Measurements from ENCODE around the gene SMIM1. TPM values are rescaled to one million over a fixed set of nuclear protein-coding genes. Genes with fewer than 3 reads are reported as not detected.
A peak's percentile ranks its signal among the peaks of the same experiment; 100 is the strongest.

The SMIM1 gene
- total and polyA plus RNA-seq, 2 experiments from 2014 or later: not detected

DNA sequence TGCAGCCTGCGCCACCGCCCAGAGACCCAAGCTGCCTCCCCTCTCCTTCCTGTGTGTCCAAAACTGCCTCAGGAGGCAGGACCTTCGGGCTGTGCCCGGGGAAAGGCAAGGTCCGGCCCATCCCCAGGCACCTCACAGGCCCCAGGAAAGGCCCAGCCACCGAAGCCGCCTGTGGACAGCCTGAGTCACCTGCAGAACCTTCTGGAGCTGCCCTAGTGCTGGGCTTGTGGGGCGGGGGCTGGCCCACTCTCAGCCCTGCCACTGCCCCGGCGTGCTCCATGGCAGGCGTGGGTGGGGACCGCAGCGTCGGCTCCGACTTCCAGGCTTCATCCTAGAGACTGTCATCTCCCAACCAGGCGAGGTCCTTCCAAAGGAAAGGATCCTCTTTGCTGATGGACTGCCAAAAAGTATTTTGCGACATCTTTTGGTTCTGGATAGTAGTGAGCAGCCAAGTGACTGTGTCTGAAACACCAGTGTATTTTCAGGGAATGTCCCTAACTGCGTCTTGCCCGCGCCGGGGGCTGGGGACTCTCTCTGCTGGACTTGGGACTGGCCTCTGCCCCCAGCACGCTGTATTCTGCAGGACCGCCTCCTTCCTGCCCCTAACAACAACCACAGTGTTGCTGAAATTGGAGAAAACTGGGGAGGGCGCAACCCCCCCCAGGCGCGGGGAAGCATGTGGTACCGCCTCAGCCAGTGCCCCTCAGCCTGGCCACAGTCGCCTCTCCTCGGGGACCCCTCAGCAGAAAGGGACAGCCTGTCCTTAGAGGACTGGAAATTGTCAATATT lies 39.3 kb upstream of the SMIM1 start:
- H3K9ac ChIP-seq: peak overlapping the region; percentile 32
- H3K27me3 ChIP-seq (replicated peaks; ENCODE audit: insufficient read depth): no peaks in the 10 kb centered on the region
- H3K4me2 ChIP-seq (ENCODE audit: unreplicated experiment): peak overlapping the region; percentile 12
- no peak overlapping the region for H3K27ac ChIP-seq
- no peak for TF ChIP-seq EZH2 (IDR thresholded peaks at IDR 0.05; ENCODE audit: insufficient read depth, poor library complexity, severe bottlenecking)
- no peak for TF ChIP-seq EZH2phosphoT487 (IDR thresholded peaks at IDR 0.05; ENCODE audit: insufficient read depth, low read depth)
- H3K4me3 ChIP-seq: no peak overlapping the region
- H3K9me3 ChIP-seq (ENCODE audit: low read depth): no peaks in the 10 kb centered on the region
- no peaks in the 10 kb centered on the region for H3K79me2 ChIP-seq (ENCODE audit: insufficient read depth)
- no peak for DNase-seq
- 48 to 50% methylated on average over 29 of the region's 29 CpGs for WGBS, 2 experiments (ENCODE audit: low coverage in 1 of 2, low lambda C conversion rate in 2 of 2, missing lambda C conversion rate in 2 of 2)
- peak overlapping the region; percentile 69 for H2AFZ ChIP-seq
- H3F3A ChIP-seq (ENCODE audit: insufficient read depth): no peaks in the 10 kb centered on the region
- no peaks in the 10 kb centered on the region for H4K20me1 ChIP-seq (ENCODE audit: insufficient read depth)
- no peaks in the 10 kb centered on the region for H3K9me2 ChIP-seq (ENCODE audit: insufficient read depth)
- in situ Hi-C loops (cut with MboI): no loop called here
- peaks cover 7% of the 10 kb centered on the region; the same call in 1 of the 2 replicates for H3K4me1 ChIP-seq (ENCODE audit: insufficient read depth)
- no peaks in the 10 kb centered on the region for H3K36me3 ChIP-seq (ENCODE audit: low read depth)

DNA sequence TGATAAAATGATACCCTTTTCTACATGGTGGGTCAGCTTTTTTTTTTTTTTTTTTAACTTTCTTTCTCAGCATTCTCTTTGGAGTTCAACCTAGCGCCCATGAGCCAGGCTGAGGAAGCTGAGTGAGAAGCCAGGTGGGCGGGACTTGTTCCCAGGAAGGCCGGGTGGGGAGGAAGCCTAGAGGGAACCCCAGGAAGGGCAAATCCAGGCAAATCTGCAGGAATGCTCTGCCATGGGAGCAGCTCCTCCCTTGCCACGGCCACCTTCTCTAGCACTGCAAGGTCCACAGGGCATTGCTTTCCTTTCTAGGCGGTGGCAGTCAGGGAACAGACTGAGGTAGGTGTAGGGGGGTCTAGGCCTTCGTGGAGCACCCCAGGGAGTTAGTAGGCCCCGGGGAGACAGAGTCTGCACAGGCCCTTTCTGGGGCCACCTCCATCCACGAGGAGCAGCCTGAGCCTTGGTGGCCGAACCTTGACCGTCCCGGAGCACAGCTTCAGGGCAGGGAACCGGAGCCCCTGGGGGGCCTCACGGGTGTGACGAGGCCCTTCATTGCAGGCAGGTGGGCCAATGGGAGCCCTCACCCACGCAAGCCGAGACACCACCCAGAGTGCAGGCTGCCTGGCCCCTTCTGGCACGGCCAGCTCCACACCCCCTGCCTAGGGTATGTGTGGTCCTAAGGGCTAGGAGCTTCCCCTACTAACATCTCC lies 38.5 kb upstream of the SMIM1 start:
- Histone ChIP-seq H3K27ac (no peak overlapping the region), H3K36me3 (ENCODE audit: low read depth) (no peaks in the 10 kb centered on the region), H3K4me2 (ENCODE audit: unreplicated experiment) (no peak overlapping the region), H3K9ac (no peak overlapping the region), H3K4me1 (ENCODE audit: insufficient read depth) (peaks cover 7% of the 10 kb centered on the region; the same call in 1 of the 2 replicates), H3K27me3 (replicated peaks; ENCODE audit: insufficient read depth) (no peaks in the 10 kb centered on the region), H3F3A (ENCODE audit: insufficient read depth) (no peaks in the 10 kb centered on the region), H3K9me2 (ENCODE audit: insufficient read depth) (no peaks in the 10 kb centered on the region), H4K20me1 (ENCODE audit: insufficient read depth) (no peaks in the 10 kb centered on the region), H3K9me3 (ENCODE audit: low read depth) (no peaks in the 10 kb centered on the region), H3K4me3 (no peak overlapping the region), H2AFZ (no peak overlapping the region), H3K79me2 (ENCODE audit: insufficient read depth) (no peaks in the 10 kb centered on the region)
- TF ChIP-seq EZH2phosphoT487 (IDR thresholded peaks at IDR 0.05; ENCODE audit: insufficient read depth, low read depth) (no peak), EZH2 (IDR thresholded peaks at IDR 0.05; ENCODE audit: insufficient read depth, poor library complexity, severe bottlenecking) (no peak)
- 86 to 92% methylated on average over 17 of the region's 17 CpGs for WGBS, 2 experiments (ENCODE audit: low coverage in 1 of 2, low lambda C conversion rate in 2 of 2, missing lambda C conversion rate in 2 of 2)
- in situ Hi-C loops (cut with MboI): no loop called here
- no peak for DNase-seq

DNA sequence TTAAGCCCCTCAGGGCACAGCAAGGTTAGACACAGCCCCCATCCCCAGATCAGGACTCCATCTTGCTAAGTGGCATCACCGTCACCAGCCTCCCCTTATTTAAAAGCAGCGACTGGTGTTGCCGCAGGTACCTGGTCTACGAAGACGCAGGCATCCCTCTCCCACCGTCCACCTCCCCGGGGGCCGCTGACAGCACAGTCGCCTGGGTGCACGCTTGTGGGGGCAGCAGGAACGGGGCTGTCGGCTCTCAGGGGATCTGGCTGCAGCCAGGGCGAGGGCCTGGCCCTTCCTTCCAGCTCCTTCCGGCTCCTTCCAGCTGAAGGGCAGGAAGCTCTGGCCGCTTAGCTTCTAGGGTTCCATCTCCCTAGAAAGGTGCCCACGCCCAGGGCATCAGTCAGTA lies 37.9 kb upstream of the SMIM1 start:
- H3K79me2 ChIP-seq (ENCODE audit: insufficient read depth): no peaks in the 10 kb centered on the region
- H3K36me3 ChIP-seq (ENCODE audit: low read depth): no peaks in the 10 kb centered on the region
- H4K20me1 ChIP-seq (ENCODE audit: insufficient read depth): no peaks in the 10 kb centered on the region
- peaks cover 7% of the 10 kb centered on the region; the same call in 1 of the 2 replicates for H3K4me1 ChIP-seq (ENCODE audit: insufficient read depth)
- H3K9me3 ChIP-seq (ENCODE audit: low read depth): no peaks in the 10 kb centered on the region
- H3K4me3 ChIP-seq: no peak overlapping the region
- in situ Hi-C loops (cut with MboI): no loop called here
- no peaks in the 10 kb centered on the region for H3K27me3 ChIP-seq (replicated peaks; ENCODE audit: insufficient read depth)
- H3K9ac ChIP-seq: no peak overlapping the region
- no peaks in the 10 kb centered on the region for H3K9me2 ChIP-seq (ENCODE audit: insufficient read depth)
- TF ChIP-seq EZH2phosphoT487 (IDR thresholded peaks at IDR 0.05; ENCODE audit: insufficient read depth, low read depth) (no peak), EZH2 (IDR thresholded peaks at IDR 0.05; ENCODE audit: insufficient read depth, poor library complexity, severe bottlenecking) (no peak)
- 94 to 96% methylated on average over 15 to 16 of the region's 16 CpGs for WGBS, 2 experiments (ENCODE audit: low coverage in 1 of 2, low lambda C conversion rate in 2 of 2, missing lambda C conversion rate in 2 of 2)
- no peak overlapping the region for H2AFZ ChIP-seq
- H3F3A ChIP-seq (ENCODE audit: insufficient read depth): no peaks in the 10 kb centered on the region
- H3K4me2 ChIP-seq (ENCODE audit: unreplicated experiment): no peak overlapping the region
- no peak for DNase-seq
- H3K27ac ChIP-seq: no peak overlapping the region

DNA sequence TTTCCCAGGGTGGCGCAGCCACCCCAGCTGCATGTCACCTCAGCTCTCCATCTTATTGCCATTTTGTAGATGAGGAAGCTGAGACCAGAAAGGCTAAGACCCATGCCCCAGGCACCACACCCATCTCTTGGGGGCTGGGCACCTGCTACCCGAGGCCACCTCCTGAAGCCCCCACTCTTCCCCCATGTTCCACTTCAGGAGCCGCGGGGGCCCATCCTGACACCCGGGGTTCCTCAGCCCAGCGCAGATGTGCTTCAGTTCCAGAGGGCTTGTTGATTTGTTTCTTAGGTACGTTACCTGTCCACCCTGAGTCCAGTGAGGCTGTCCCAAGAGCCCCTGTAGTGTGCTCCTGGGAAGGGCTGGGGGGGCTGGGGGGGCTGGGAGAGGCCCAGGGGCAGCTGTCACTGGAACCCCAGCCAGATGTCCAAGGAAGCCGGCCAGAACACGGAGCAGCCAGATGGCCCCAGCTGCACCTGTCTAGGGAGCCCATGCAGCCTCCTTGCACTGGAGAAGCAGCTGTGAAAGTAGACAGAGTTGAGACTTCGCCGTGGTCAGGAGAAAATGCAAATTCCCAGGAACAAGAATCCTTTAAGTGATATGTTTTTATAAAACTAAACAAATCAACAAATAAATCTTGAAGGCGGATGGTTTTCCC lies 37.4 kb upstream of the SMIM1 start:
- Histone ChIP-seq H4K20me1 (ENCODE audit: insufficient read depth) (no peaks in the 10 kb centered on the region), H3K4me2 (ENCODE audit: unreplicated experiment) (no peak overlapping the region), H3K27ac (no peak overlapping the region), H3K9me3 (ENCODE audit: low read depth) (no peaks in the 10 kb centered on the region), H3K4me3 (no peak overlapping the region), H3K79me2 (ENCODE audit: insufficient read depth) (no peaks in the 10 kb centered on the region), H3K36me3 (ENCODE audit: low read depth) (no peaks in the 10 kb centered on the region), H3K4me1 (ENCODE audit: insufficient read depth) (peaks cover 7% of the 10 kb centered on the region; the same call in 1 of the 2 replicates), H2AFZ (no peak overlapping the region), H3K9ac (no peak overlapping the region), H3K9me2 (ENCODE audit: insufficient read depth) (no peaks in the 10 kb centered on the region), H3K27me3 (replicated peaks; ENCODE audit: insufficient read depth) (no peaks in the 10 kb centered on the region), H3F3A (ENCODE audit: insufficient read depth) (no peaks in the 10 kb centered on the region)
- no peak for TF ChIP-seq EZH2 (IDR thresholded peaks at IDR 0.05; ENCODE audit: insufficient read depth, poor library complexity, severe bottlenecking)
- TF ChIP-seq EZH2phosphoT487 (IDR thresholded peaks at IDR 0.05; ENCODE audit: insufficient read depth, low read depth): no peak
- in situ Hi-C loops (cut with MboI): no loop called here
- no peak for DNase-seq
- WGBS, 2 experiments (ENCODE audit: low coverage in 1 of 2, low lambda C conversion rate in 2 of 2, missing lambda C conversion rate in 2 of 2): 70 to 84% methylated on average over 10 to 12 of the region's 12 CpGs
